Measurements from ENCODE around the gene FBXW5. TPM values are rescaled to one million over a fixed set of nuclear protein-coding genes. Genes with fewer than 3 reads are reported as not detected.

The FBXW5 gene
- polyA plus RNA-seq, 3 donors: 85.3 to 117 (median 92.7) TPM

GRCh38 chr9:136981588-136982231, 37.2 kb upstream of the FBXW5 start:
- Histone ChIP-seq H3K27ac (ENCODE audit: low read depth in 1 of 2, low read length in 2 of 2) (no peak overlapping the region), H2AFZ (ENCODE audit: insufficient read depth, low read depth, low read length, poor library complexity, severe bottlenecking) (no peak overlapping the region), H3K4me1 (ENCODE audit: control insufficient read depth in 1 of 2, insufficient read depth in 2 of 2, low read length in 2 of 2) (peaks cover 5 to 10% of the 10 kb centered on the region in 2 donors), H3K9ac (ENCODE audit: insufficient read depth, low read length, poor library complexity, severe bottlenecking) (no peak overlapping the region), H3K79me2 (ENCODE audit: insufficient read depth, low read length) (no peaks in the 10 kb centered on the region), H3K27me3 (ENCODE audit: control insufficient read depth in 2 of 2, insufficient read depth in 2 of 2, low read length in 2 of 2) (peaks cover 19 to 46% of the 10 kb centered on the region in 2 donors), H4K20me1 (ENCODE audit: insufficient read depth, low read length) (no peaks in the 10 kb centered on the region), H3K9me3 (replicated peaks in 1 of 2; ENCODE audit: control insufficient read depth in 1 of 2, insufficient read depth in 1 of 2, low read length in 2 of 2) (no peaks in the 10 kb centered on the region), H3K4me3 (replicated peaks in 1 of 3; ENCODE audit: low read depth in 2 of 3, low read length in 3 of 3) (no peak overlapping the region), H3K4me2 (replicated peaks; ENCODE audit: extremely low read depth, low read length, poor library complexity, severe bottlenecking) (no peak overlapping the region), H3K36me3 (replicated peaks in 1 of 2; ENCODE audit: control insufficient read depth in 1 of 2, insufficient read depth in 2 of 2, low read length in 2 of 2) (no peaks in the 10 kb centered on the region)
- DNase-seq: no peak
- intact Hi-C loops (cut with micrococcal nuclease): no loop called here
- no peaks in the 10 kb centered on the region for H3K4me1 Mint-ChIP-seq
- 92% methylated on average over 8 of the region's 17 CpGs for WGBS (ENCODE audit: insufficient coverage)
- peaks cover 0 to 7% (median 0%) of the 10 kb centered on the region in 7 donors for H3K9me3 Mint-ChIP-seq
- H3K4me3 Mint-ChIP-seq: peak overlapping the region in 1 of 2 donors; percentile 6
- no peak for TF ChIP-seq CTCF (IDR thresholded peaks at IDR 0.05)
- peaks cover 39 to 68% (median 46%) of the 10 kb centered on the region in 3 donors for H3K27me3 Mint-ChIP-seq (ENCODE audit: low read depth in 3 of 3)
- no peak overlapping the region for H3K27ac Mint-ChIP-seq
- H3K36me3 Mint-ChIP-seq: peaks cover 0 to 3% of the 10 kb centered on the region in 2 donors

- H3K36me3 ChIP-seq (replicated peaks in 1 of 2; ENCODE audit: control insufficient read depth in 1 of 2, insufficient read depth in 2 of 2, low read length in 2 of 2): no peaks in the 10 kb centered on the region
- whole genome bisulfite sequencing (ENCODE audit: insufficient coverage): 98% methylated on average over 10 of the region's 16 CpGs
- H3K79me2 ChIP-seq (ENCODE audit: insufficient read depth, low read length): no peaks in the 10 kb centered on the region
- H2AFZ ChIP-seq (ENCODE audit: insufficient read depth, low read depth, low read length, poor library complexity, severe bottlenecking): no peak overlapping the region
- H3K4me1 ChIP-seq (ENCODE audit: control insufficient read depth in 1 of 2, insufficient read depth in 2 of 2, low read length in 2 of 2): peaks cover 8 to 16% of the 10 kb centered on the region in 2 donors
- Mint-ChIP-seq H3K36me3 (peaks cover 0 to 3% of the 10 kb centered on the region in 2 donors), H3K27ac (peak overlapping the region in 1 of 7 donors; percentile 57), H3K27me3 (ENCODE audit: low read depth in 3 of 3) (peaks cover 37 to 68% (median 41%) of the 10 kb centered on the region in 3 donors), H3K4me3 (no peak overlapping the region), H3K4me1 (peaks cover 6% of the 10 kb centered on the region), H3K9me3 (peaks cover 0 to 4% (median 0%) of the 10 kb centered on the region in 7 donors)
- H3K4me2 ChIP-seq (replicated peaks; ENCODE audit: extremely low read depth, low read length, poor library complexity, severe bottlenecking): no peak overlapping the region
- H4K20me1 ChIP-seq (ENCODE audit: insufficient read depth, low read length): no peaks in the 10 kb centered on the region
- no peaks in the 10 kb centered on the region for H3K9me3 ChIP-seq (replicated peaks in 1 of 2; ENCODE audit: control insufficient read depth in 1 of 2, insufficient read depth in 1 of 2, low read length in 2 of 2)
- intact Hi-C loops (cut with micrococcal nuclease): no loop called here
- TF ChIP-seq CTCF (IDR thresholded peaks at IDR 0.05): no peak
- no peak for DNase-seq
- H3K4me3 ChIP-seq (replicated peaks in 1 of 3; ENCODE audit: low read depth in 2 of 3, low read length in 3 of 3): no peak overlapping the region
- no peak overlapping the region for H3K27ac ChIP-seq (ENCODE audit: low read depth in 1 of 2, low read length in 2 of 2)
- H3K27me3 ChIP-seq (ENCODE audit: control insufficient read depth in 2 of 2, insufficient read depth in 2 of 2, low read length in 2 of 2): peaks cover 15 to 45% of the 10 kb centered on the region in 2 donors
- no peak overlapping the region for H3K9ac ChIP-seq (ENCODE audit: insufficient read depth, low read length, poor library complexity, severe bottlenecking)
Measured at GRCh38 chr9:136980669-136981478, 36.3 kb upstream of the FBXW5 start.
